Measurements from ENCODE around the gene CALHM3.
"Not testable (repeated sequence)": the region's sequence is repeated elsewhere in the genome, so short reads cannot be mapped to it uniquely, and the experiment has no call there.

The CALHM3 gene, protein sequence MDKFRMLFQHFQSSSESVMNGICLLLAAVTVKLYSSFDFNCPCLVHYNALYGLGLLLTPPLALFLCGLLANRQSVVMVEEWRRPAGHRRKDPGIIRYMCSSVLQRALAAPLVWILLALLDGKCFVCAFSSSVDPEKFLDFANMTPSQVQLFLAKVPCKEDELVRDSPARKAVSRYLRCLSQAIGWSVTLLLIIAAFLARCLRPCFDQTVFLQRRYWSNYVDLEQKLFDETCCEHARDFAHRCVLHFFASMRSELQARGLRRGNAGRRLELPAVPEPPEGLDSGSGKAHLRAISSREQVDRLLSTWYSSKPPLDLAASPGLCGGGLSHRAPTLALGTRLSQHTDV

DNA sequence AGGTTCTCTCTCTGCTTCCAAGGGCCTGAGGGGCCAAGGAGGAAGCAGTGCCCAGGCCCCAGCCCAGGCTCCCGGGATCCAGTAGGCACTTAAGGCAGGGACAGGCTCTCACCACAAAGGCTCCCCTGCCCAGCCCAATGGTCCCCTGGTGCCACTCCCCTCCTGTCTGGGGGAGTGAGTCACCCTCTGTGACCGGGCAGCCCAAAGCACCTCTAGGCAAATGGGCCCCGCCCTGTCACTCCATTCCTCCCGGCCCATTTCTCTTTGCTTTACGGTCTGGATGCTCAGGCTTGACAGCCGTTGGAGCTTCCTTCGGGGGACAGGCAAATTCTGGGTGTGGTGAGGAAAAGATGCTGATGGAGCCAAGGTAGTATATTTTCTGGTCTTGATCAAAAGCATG, at the start of gene CALHM3:
Gene CALHM3 (minus strand): TSS at position 106 of the 400 bp plus-strand sequence. CDS start 208 bp downstream, outside the sequence.
- DNase-seq (ENCODE audit: low read depth in 2 of 2), result no peak

DNA sequence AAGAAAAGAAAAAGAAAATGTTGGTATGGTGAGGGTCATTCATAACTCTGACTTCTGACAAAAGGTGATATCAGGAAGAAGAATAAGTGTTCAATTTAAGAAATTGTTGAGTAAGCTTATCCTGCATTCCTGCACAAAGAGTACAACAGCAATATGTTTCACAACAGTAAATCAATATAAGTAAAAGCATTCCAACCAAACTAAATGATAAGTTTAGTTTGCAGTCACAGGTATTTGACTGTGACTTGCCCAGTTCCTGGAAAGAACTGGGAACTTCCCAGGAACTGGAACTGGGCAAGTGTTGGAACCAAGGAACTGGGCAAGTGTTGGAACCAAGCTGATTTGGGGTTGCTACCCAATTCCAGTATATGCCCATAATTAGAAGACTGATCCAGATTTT, 49.5 kb upstream of the CALHM3 start:
- DNase-seq (ENCODE audit: low read depth in 2 of 2), result no peak

DNA sequence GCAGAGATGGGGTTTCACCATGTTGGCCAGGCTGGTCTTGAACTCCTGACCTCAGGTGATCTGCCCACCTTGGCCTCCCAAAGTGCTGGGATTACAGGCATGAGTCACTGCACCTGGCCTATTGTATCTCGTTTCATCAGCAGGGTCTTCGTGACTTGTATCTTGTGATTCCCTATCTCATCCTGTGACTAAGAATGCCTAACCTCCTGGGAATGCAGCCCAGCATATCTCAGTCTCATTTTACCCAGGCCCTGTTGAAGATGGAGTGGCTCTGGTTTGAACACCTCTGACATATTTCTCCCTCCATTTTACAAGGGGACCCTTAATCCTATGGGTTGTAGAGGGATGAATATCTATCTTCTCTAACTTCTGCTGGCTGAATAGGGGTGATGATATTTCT, 48.4 kb upstream of the CALHM3 start:
- DNase-seq (ENCODE audit: low read depth in 2 of 2), result not testable (repeated sequence)

DNA sequence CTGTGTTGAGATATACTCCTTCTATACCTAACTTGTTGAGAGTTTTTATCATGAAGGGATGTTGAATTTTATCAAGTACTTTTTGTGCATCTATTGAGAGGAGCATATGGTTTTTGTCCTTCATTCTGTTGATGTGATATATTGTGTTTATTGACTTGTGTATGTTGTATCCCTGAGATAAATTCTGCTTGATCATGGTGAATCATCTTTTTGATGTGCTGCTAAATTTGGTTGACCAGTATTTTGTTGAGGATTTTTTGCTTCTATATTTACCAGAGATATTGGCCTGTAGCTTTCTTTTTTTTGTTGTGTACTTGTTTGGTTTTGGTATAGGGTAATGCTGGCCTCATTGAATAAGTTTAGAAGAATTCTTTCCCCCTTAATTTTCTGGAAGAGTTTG, 46.9 kb upstream of the CALHM3 start:
- no peak for DNase-seq (ENCODE audit: low read depth in 2 of 2)

DNA sequence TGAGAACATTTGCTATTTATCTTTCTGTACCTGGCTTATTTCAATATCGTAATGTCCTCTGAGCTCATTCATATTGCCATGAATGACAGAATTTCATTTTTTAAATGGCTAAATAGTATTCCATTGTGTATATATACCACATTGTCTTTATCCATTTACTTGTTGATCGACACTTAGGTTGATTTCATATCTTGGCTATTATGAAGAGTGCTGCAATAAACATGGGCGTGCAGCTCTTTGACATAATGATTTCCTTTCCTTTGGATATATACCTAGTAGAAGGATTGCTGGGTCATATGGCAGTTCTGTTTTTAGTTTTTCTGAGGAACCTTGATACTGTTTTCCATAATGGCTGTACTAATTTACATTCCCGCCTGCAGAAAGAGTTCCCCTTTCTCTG, 44.6 kb upstream of the CALHM3 start:
- no peak for DNase-seq (ENCODE audit: low read depth in 2 of 2)

DNA sequence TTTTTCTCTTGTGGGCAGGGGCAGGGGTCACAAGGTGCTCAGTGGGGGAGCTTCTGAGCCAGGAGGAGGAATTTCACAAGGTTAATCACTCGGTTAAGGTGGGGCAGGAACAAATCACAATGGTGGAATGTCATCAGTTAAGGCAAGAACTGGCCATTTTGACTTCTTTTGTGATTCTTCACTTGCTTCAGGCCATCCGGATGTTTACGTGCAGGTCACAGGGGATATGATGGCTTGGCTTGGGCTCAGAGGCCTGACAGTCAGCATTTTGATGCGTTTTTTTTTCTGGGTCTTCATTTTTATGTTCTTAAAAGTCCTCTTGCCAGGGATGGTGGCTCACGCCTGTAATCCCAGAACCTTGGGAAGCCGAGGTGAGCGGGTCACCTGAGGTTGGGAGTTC, 43.0 kb upstream of the CALHM3 start:
- DNase-seq (ENCODE audit: low read depth in 2 of 2), result not testable (repeated sequence)

DNA sequence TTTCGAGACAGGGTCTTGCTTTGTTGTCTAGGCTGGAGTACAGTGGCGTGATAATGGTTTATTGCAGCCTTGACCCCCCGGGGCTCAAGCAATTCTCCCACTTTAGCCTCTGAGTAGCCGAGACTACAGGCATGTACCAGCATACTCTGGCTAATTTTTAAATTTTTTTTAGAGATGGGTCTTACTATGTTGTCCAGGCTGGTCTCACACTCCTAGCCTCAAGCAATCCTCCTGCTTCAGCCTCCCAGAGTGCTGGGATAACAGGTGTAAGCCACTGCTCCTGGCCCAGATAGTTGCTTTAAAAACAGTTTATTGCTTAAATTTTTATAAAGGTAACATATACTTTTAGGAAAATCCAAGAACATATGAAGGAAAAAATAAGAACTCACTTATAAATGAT, 40.8 kb upstream of the CALHM3 start:
- DNase-seq (ENCODE audit: low read depth in 2 of 2), result no peak

DNA sequence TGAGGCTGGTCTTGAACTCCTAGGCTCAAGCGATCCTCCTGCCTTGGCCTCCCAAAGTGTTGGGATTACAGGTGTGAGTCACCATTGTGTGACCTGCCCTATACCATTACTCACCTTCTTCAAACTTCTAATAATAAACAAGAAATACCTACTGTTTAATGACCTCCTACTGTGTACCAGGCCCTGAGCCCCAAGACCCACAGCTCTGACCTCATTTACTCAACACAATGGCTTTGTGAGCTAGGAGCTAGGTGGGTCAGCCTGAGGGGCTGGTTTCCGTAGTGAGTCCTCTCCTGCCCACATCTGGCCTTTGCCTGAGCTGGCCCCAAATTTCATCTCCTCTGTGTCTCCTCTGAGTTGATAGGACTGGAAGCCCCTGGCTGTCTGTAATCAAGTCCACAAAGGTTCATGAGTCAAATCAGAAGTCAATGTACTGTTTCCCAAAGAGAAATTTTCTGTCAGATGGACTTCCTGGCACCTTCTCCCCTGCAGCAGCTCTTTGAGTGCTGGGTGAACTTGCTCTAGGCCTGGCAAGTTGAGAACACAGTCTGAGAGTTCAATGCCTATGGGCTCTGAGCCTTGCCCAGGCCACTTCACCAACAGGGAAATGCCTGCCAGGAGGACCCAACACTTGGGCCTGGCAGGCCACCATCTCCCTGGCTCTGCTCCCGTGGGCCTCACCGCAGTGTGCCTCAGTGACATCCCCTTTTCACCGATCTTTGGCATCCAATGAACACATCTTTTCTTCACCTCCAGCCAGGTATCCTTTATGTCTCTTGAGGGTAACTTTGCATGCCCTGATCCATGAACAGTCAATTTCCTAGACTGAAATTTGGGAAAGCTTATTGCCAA, 38.4 kb upstream of the CALHM3 start:
- no peak for DNase-seq (ENCODE audit: low read depth in 2 of 2)

DNA sequence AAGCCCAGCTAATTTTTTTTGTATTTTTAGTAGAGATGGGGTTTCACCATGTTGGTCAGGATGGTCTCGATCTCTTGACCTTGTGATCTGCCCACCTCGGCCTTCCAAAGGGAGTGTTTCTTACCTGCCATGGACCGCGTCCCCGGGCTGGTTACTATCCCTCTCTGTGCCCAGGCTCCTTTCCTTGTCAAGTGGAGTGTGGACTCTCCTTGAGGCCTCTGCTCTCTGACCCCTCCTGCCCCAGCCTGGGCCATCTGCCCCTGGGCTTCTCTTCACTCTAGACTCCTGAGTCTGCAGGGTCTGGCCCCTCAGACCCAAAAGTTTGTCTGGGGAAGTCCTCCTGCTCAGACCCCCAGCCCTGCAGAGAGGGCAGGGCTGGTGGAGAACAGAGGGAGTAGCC, 35.2 kb upstream of the CALHM3 start:
- no peak for DNase-seq (ENCODE audit: low read depth in 2 of 2)

DNA sequence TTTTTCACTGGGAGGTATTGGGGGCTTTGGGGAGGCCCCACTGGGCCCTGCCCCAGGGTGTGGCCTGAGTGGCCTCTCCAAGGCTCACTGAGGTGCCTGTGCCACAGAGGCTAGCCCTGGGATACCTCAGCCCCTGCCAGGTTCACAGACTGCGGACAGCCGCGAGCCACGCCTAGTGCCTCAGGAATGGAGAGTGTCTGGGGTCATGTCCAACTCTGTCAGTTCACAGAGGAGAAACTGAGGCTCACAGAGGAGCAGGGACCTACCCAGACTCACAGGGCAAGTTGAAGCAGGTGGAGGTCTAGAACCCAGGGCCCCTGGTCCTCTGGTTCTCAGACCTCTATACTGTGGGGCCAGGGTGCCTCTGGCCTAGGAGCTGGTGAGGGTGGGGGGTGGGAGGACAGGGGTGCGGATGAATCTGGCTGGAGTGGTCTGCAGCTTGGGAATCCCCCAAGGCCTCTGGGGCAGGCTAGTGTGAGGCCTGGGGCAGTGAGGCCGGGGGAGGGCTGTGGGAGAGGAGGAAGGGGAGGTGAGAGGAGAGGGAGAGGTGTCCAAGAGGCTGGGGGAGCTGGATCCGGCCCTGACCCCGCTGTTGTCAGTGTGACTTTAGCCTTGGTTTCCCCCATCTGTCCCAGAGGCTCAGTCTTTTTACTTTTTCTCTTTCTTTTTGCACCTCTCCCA, 34.5 kb upstream of the CALHM3 start:
- DNase-seq (ENCODE audit: low read depth in 2 of 2), result no peak

DNA sequence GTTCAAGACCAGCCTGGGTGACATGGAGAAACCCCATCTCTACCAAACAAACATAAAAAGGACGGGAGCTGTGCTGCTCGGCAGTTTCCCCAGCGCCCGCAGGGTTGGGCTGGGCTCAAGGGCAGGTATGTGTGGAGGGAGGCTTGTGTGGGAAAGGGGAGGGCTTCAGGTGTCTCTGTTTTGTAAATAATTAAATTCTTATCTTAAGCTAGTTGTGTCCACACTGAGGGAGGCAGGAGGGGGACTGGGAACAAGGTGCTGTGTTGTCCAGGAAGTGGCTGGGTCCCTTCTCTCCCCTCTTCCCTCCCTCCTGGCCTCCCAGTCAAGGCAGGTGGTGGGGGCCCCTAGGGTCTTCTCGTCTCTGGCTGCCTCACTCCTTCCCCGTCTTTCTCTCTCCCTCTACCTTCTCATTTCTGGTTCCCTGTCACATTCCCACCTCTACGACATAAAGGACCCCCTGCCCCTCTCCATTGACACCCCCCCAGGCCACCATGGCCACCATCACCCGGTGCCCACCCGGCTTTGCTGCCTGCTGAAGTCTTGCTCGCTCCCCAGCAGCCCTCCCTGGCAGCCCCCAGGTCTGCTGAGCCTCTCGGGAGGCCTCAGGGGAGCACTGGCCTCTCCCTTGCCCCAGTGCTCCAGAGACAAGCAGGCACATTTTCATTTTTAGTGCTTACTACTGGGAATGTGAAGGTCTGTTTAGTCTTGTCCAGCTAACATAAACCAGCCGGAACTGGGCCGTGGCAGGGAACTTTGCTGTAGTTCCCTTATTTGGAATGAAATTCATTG, 33.7 kb upstream of the CALHM3 start:
- no peak for DNase-seq (ENCODE audit: low read depth in 2 of 2)

DNA sequence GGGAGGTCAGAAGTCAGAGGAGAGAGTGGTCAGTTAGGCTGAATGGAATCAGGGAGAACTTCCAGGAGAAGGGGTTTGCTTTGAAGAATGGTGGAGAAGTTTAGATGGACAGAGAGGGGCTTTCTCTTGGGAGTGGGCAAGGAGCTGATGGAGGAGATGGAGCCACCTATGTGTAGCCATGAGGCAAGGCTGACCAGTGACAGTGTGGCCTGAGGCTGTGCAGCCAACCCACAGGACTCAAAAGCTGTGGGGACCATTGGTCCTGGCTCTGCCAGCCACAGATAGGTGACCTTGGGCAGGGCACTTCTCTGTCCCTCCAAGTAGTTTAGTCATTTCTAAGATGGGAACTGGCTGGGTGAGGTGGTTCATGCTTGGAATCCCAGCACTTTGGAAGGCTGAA, 33.1 kb upstream of the CALHM3 start:
- no peak for DNase-seq (ENCODE audit: low read depth in 2 of 2)

DNA sequence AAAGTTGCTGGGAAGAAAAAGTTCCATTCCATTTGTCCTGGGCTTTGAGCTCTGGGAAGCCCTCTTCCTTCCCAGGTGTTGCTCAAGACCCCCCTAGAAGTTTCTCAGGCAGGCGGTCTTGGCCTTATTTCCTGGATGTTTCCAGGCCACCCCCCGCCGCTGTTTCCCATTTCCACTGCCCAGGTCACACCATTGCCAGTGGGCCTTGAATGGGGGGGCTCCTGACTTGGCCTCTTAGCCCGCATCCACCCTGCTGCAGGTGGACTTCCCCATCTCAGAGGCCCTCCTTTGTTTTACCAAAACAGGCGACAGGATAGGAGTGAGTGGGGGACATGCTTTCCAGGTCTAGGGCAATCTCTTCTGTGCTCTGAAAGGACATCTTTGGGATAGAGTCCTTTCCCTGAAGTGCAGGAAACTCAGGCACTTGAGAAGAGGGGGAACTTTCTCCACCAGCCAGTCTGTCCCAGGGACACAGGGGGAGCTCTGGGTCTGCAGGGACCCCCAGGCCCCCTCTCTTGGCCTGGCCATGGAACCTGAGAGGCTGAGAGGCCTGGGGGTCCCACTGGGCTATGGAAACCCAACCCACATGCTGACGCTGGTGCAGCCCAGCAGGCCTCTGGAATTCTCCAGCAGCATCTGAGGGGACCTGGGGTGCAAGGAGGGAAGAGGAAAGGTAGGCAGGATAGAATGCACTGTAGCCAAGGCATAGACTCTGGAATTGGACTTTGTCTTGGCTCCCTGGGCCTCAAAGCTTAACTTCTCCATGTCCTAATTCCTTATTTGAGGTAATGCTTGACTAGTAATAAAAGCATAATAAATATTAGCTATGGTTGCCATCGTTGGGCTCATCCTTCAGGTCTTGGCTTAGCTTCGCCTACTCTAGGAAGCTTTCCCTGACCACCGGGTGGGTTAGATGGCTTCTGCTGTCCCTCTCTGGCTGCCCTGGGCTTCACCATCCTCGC, 32.0 kb upstream of the CALHM3 start:
- DNase-seq (ENCODE audit: low read depth in 2 of 2), result no peak

DNA sequence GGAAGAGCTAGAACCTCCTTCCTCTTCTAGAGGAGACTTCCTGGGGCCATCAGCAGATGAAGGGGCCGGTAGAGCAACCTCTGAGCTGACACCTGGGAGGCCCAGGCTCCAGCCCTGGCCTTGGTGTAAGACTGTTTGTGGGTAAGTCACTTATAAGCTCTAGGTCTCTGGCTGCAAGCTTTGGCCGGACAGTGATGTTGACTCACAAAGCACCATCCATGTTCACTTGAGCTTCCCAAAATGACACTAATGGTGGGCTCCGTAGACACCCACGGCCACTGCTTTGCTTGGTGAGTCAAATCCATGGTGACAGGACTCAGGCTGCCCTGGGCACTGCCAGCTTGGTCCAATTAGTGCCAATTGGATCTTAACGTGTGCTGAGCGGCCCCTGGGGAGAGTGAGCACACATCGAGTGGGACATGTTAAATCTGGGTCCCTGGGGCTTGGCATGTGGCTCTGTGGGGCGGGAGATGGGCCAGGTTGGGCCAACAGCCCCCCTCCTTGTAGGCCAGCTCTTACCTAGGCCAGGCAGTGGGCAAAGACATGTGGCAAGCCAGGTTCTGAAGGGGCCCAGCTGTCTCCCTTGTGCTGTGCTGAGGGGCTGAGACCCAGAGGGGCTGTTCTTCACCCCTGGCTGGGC, 31.1 kb upstream of the CALHM3 start:
- DNase-seq (ENCODE audit: low read depth in 2 of 2), result no peak

DNA sequence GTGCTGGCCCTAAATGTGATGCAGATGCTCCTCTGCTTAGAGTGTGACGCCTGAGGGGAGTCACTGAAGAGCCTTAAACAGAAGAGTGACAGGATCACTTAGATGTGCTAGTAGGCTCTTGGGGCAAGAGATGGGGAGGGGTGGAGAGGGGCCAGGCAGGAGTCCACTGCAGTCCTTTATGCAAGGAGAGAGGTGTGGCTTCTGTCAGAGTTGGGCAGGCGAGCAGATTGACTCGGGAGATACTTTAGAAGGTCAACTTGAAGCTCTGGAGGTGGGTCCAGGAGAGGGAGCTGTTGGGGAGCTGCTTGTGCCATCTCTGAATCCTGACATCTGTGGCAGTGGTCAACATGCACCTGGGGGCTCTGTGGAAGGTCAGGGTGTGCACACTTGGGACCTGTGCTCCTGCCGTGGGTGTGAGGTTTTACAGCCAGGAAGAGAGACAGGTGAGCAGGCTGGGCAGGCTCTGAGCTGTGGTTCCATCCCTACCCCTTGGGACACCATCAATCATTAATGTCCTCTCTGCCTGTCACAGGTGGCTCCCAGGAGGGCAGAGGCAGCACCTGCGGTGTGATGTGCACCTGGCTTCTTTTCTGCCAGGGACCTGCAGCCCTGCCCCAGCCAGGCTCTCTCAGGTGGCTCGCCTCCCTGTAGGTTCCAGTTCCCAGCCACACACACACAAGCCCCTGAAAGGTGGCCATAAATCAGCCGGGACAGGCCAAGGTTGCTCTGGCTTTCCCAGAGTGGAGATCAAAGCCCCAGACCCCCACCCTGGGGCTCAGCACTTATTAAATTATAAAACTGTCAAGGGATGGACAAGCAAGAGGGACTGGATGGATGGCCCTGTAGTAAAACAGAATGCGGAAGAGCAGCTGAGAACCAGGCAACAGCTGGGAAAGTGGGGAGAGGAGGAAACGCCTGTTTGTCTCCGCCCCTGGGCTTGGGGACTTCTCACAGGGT, 28.5 kb upstream of the CALHM3 start:
- DNase-seq (ENCODE audit: low read depth in 2 of 2), result no peak

DNA sequence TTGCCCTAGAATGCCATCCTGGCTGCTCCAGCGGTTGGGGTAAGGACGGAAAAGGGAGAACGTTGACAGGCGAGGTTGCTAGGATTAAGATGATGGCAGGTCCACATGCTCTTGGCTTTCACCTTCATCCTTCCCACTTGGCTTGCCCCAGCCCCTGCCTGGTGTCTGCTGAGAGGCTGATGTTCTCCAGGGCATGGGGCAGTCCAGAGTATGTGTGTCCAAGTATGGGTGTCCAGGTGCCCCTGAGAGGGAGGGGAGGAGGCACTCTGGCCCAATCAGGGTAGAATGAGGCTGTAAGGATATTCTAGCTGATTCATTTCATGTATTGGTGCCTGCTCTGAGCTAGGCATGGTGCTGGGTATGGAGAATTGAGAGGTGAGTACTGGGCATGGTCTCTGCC, 27.0 kb upstream of the CALHM3 start:
- DNase-seq (ENCODE audit: low read depth in 2 of 2), result no peak

DNA sequence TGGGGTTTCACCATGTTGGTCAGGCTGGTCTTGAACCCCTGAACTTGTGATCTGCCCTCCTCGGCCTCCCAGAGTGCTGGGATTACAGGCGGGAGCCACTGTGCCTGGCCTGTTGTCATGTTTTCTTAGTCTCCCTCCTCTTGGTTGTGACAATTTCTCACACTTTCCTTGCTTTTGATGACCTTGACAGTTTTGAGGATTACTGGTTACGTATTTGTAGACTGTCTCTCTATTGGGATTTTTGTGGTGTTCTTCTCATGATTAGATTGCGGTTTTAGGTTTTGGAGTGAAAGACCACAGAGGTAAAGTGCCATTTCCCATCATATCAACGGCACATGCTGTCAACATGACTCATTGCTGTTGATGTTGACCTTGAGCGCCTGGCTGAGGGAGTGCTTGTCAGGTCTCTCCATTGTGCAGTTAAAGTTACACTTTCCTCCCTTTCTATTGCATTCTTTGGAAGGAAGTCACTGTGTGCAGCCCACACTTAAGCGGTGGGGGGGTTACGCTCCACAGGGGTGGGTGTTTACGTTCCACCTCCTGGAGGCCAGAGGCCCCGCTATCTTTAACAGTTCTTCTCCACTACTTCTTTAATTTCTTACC, 25.2 kb upstream of the CALHM3 start:
- DNase-seq (ENCODE audit: low read depth in 2 of 2), result no peak

DNA sequence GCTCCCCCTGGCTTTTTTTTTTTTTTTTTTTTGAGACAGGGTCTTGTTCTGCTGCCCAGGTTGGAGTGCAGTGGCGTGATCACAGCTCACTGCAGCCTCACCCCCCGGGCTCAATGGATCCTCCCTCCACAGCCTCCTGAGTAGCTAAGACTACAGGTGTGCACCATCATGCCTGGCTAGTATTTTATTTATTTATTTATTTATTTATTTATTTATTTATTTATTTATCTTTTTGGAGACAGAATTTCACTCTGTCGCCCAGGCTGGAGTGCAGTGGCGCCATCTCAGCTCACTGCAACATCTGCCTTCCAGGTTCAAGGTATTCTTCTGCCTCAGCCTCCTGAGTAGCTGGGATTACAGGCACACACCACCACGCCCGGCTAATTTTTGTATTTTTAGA, 24.7 kb upstream of the CALHM3 start:
- not testable (repeated sequence) for DNase-seq (ENCODE audit: low read depth in 2 of 2)
